T-helper 2 cell (primary cell): ENCODE results near the gene PAX3.

Experiments used
- DNase-seq, 5 experiments: peaks; one replicate each; pipeline versions ENCODE4 v3.0.0 to v3.0.0-alpha.2; 2012 to 2022

PAX3 gene

GRCh38 chr2:222295368-222296062 is 3.3 kb downstream of the PAX3 start:
- DNase-seq, result no peak

- DNase-seq, result no peak
These were observed 3.8 kb downstream of the PAX3 start for GRCh38 chr2:222294996-222295367.

GRCh38 chr2:222293660-222294630 is 4.9 kb downstream of the PAX3 start:
- DNase-seq, result no peak

DNA sequence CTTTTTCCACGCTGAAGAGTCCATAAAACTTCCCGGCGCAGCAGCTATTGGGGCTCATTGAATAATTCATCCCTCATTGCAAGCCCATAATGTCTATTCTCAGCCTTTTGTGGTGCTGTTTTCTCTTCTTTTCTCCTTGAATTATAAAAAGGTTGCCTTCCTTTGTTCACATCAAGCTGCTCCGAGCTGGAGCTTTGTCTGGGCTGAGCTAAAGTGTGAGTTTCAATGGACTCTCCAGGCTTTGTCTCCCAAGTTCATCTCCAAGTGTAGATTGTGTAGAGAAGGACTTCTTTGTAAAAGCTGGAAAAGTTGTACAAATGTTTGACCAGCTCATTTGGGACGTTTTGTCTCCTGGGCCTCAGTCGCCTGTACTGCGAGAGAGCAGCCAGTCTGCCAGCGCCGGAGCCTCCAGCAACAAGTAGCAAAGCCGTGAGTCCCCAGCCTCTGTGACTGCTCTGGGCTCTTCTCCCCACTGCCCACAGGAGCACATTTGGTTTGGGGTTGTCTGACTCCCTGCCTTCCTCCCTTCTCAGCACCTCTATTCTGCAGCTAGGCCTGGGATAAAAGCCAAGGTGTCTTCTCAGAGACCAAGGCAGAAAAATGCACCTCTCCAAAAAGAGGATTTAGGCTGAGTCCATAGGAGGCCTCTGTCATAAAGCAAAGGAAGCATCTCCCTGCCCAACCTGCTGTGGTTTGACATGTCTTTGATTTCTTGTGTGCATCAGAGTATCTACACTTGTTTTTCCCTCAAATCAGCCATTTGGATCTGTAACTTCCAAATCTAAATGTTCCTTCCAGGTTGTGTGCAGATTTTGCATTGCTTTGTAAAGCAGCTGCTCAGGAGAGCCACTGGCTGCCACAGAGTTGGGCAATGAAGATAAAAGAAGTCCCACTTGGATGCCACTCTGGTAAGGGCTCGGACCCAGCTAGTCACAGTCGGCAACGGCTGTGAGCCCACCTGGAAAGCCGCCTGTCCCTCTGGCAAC is 6.4 kb downstream of the PAX3 start:
- no peak for DNase-seq

- no peak for DNase-seq
These were observed 7.3 kb downstream of the PAX3 start for GRCh38 chr2:222291485-222291841.

DNA sequence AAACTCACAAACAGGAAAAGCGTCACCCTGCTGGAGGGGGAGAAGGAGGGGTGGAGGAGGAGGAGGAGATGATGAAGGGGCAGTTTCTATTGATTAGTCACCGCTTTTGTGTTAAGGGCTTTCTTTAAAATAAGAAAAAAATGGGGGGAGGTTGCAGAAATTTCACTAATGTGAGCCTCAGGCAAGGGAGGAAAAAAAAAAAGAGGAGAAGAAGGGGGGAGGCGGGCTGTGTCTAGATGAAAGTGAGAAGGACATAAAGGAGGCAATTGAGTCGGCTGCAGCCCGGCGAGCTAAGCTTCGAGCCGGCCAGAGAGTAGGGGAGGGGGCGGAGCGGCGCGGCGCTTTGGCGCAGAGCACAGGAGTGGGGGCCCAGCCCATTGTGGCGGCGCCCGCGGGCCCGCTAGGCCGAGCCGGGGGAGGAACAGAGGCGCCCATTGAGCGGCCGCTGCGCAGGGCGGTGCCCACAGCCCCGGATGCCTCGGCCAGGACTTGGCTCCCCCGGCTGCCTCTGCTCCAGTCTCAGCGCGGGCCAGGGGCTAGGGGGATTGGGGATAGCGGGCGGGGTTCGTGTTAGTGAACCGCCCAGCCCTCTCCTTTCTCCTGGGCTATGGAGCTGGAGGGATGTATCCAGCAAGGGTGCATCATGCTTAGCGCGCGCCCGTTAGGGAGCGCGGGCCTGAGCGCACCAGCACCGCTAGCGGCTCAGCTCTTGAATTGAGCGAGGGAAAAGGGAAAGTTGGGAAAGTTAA is 7.9 kb downstream of the PAX3 start:
- no peak for DNase-seq

- DNase-seq, result no peak
These were observed 8.4 kb downstream of the PAX3 start for GRCh38 chr2:222290401-222290735.

GRCh38 chr2:222289278-222290160 is 9.3 kb downstream of the PAX3 start:
- DNase-seq, result no peak

- no peak for DNase-seq
These were observed 10.1 kb downstream of the PAX3 start for GRCh38 chr2:222288590-222289277.

DNA sequence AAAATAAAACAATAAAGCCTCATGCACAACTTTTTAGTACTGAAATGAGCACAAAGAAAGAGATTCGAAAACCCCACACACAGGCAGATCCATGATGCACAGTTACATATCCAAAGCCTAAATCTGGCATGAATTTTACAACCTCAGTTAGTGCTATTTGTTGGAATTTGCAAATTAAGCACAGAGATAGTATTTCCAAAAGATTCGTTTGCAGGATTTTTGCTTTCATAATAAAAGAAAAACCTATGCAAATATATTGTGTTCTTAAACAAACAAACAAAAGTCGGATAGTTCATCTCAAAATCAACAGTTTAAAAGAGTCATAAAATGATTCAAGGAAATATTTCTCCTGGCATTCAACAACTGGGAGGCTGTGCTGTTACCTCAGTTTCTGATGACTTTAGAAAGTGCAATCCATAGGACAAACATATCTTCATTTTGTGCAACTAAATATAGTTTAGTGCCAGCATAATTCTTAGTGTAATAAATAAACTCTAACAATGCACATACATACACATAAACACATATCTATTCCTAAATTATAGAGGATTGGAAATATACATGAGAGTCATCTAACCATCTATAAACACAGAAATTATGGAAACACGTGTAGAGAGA is 10.8 kb downstream of the PAX3 start:
- no peak for DNase-seq

GRCh38 chr2:222284466-222284865 is 14.3 kb downstream of the PAX3 start:
- no peak for DNase-seq

DNA sequence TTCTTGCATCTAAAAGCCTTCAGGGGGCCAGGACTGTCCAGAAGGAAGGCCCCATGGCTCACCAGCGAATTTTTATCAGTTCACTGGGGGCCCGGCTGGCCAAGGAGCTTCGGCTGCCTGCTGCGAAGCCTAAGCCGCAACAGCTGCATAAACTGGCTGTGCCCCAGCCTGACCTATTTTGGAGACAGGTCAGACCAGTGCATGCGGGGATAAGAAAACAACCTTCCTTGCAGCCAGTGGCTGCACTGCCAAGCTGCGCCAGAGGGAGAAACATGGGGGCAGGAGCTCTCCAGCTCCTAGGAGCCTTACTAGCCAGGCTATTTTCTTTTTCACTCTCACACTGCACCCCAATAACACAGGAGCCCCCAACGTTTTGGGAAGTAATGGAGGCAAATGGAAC is 15.2 kb downstream of the PAX3 start:
- no peak for DNase-seq

DNA sequence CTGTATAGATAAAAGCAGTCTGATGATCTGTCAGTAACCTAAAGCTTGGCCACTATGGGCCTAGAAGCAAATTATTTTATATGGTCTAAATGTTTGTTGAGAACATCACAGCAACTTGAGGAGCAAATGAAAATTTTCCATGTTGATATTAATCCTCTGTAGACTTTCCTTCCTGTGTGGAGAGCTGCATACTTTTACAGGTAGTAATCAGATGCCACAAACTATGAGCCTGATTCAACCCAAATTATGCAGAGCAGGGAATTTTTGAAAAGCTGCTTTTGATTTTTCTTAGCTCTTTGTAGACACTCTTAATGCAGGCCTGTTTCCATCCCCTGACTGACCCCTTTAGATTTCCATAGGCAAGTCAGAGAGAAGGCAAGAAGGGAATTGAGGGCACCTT is 17.3 kb downstream of the PAX3 start:
- DNase-seq, result no peak

DNA sequence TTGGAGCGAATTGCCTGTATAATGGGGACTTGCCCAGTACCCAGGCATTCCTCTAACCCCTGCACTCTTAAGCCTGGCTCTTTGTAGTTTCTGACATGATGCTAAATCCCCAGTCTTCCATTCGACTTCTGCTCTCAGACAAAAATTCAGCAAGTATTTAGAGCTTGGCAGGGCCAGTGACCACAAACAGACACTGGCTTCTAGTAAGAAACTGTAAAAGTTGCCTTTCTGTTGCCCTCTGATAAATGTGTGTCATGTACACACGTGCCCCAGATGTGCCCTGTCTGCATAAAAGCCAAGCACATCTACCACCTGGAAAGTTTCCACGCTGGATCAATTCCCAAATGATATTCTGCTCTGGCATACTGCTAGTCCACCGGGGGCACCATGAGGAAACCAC is 18.0 kb downstream of the PAX3 start:
- DNase-seq, result no peak

DNA sequence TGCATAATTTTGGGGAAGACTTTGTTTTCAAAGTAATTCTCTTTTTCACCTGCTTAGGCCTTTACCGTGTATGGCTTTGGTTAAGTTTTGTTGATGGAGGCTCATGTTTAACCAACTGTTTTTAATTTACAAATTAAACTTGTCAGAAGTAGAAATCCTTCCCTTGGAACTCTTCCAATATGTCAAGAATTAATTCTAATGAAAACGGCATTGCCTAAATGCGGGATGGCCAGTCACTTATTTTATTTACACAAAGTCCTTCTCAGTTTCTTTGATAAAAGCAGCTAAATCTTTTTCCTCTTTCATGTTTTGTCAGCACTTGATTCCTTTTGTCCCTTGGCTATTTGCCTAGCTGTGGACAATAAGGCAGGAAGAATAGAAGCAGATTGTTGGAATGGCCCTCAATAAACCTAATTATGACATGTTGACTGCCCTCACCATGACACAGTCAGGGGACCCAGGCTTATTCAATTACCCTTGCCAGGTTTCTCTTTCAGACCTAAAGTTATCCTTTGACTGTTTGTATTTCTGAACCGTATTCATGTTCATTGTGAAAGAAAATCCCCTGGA is 26.3 kb downstream of the PAX3 start:
- DNase-seq, result no peak

GRCh38 chr2:222271854-222272253 is 26.9 kb downstream of the PAX3 start:
- no peak for DNase-seq

- no peak for DNase-seq
These were observed 28.4 kb downstream of the PAX3 start for GRCh38 chr2:222270396-222270795.

DNA sequence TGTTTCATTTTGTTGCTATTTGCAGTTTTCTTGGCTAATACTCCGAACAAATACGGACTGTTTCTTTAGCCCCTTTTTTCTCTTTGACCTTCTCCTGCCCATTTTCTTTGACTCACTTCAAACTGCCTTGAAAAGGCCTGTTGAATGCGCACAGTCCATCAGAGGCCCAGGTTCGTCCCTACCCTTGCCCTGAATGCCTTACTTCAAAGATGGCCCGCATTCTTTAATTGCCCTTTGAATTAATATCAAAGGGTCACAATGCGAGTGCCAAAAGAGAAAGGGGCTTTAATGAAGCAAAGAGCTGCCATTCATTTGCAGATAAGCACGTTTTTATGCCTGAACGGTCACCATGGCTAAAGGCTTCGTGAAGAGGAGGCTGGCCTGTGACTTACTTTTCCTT is 29.7 kb downstream of the PAX3 start:
- DNase-seq, result no peak

DNA sequence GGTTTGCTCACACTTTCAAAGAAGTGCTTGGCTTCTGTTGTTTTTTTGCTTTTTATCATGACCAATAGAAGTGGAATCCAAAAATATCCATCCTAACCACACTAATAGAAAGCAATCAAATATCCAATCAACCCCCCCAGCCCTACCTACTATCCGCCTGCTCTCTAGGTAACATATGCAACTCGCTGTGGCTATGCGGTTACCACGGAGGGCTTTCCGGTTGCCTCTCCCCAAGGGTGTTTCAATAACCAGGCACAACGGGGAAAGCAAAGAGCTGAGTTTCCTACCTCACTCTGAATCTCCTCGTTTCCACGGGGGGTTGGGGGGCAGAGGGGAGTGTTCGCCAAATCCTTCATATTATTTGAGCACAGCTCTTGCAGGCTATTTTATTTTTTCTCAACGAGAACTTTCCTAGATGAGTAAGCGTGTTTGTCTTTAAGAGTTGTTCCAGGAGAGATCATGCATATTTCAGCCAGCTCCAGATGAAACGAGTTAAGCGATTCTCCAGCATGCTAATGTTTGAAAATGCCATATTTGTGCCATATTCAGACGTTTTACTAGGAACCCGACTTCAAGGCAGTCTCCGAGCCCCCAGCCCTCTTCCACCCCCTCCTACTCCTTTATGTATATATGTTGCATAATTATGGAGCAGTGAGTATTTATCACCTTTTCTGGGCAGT is 30.3 kb downstream of the PAX3 start:
- no peak for DNase-seq
